Upper lobe of left lung (tissue), 4 donors: ENCODE results near the gene SELENOM.

Experiments used
- EP300 ChIP-seq, 4 donors: sonication (generic); formaldehyde crosslinking; IDR thresholded peaks; one replicate each; pipeline ENCODE4 v1.5.1; 2017; ENCODE audit warnings: antibody characterized with exemption in 4 of 4, control low read depth in 2 of 4
- POLR2A ChIP-seq, 4 donors: fragments of 450-650 bp; IDR thresholded peaks; one replicate each; pipeline ENCODE4 v1.5.1; 2016 to 2017; ENCODE audit warnings: antibody characterized with exemption in 4 of 4, mild to moderate bottlenecking in 2 of 4
- POLR2AphosphoS5 ChIP-seq, 2 donors: sonication (generic); formaldehyde crosslinking; IDR thresholded peaks; one replicate each; pipeline ENCODE4 v1.5.1; 2017; ENCODE audit warnings: antibody characterized with exemption in 2 of 2
- TF ChIP-seq, protein P1 (sequence below), 6 experiments: fragments of 450-650 bp in 4 of 6; fragments of 200-600 bp in 2 of 6; sonication (generic) in 2 of 6; IDR thresholded peaks; one replicate each; pipeline ENCODE4 v1.5.1; 2016 to 2019; ENCODE audit warnings: antibody characterized with exemption in 6 of 6

DNA sequence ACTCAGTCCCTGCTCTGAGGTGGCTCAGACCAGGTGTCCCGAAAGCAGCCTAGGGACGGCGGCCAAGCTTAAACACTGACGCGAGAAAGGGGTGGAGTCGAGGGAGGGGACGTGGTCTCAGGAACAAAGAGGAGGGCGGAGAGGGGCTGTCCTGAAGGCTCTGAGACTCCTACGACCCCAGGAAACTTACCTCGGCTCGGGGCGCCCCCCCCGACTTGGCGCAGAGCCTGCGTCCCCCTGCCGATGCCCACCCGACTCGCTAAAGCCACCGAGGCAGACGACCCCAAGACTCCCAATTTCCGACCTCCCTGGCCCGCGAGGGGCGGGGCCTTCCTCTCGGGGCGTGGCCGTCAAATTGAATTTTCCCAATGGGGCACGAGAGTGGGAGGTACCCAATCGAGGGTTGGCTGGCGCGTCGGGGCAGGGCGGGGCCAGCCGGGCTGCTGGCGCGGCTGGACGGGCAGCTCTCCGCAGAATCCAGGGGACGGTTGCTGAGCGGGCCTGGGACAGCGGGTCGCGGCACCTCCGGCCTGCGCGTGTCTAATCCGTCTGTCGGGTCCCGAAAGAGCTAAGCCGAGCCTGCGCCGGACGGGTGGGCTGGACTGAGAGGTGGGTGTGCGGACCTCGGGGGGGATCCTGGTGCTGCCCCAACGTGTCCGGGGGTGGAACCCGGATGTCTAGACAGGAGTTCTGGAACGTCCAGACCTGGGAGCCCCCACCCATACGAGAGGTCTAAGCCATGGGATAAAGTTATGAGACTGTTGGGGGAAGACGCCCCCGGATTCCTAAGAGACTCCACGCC lies 26.3 kb downstream of the SELENOM start, which contains the start of gene SMTN:
- TF ChIP-seq, protein P1, sequence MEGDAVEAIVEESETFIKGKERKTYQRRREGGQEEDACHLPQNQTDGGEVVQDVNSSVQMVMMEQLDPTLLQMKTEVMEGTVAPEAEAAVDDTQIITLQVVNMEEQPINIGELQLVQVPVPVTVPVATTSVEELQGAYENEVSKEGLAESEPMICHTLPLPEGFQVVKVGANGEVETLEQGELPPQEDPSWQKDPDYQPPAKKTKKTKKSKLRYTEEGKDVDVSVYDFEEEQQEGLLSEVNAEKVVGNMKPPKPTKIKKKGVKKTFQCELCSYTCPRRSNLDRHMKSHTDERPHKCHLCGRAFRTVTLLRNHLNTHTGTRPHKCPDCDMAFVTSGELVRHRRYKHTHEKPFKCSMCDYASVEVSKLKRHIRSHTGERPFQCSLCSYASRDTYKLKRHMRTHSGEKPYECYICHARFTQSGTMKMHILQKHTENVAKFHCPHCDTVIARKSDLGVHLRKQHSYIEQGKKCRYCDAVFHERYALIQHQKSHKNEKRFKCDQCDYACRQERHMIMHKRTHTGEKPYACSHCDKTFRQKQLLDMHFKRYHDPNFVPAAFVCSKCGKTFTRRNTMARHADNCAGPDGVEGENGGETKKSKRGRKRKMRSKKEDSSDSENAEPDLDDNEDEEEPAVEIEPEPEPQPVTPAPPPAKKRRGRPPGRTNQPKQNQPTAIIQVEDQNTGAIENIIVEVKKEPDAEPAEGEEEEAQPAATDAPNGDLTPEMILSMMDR (IDR thresholded peaks at IDR 0.05), result peak in 2 of 6 experiments; percentile 14 to 24
- peak in 3 of 4 donors; percentile 84 to 96 (median 96) for TF ChIP-seq POLR2A (IDR thresholded peaks at IDR 0.05)
- peak; percentile 92 to 97 for TF ChIP-seq POLR2AphosphoS5 (IDR thresholded peaks at IDR 0.05)
- peak in 1 of 4 donors; percentile 2 for TF ChIP-seq EP300 (IDR thresholded peaks at IDR 0.05)
